ENCODE data around the gene SORBS2. TPM values are rescaled to one million over a fixed set of nuclear protein-coding genes. Genes with fewer than 3 reads are reported as not detected.

SORBS2 gene
- total RNA-seq, 2 donors from 2014 or later: 210 to 218 TPM

- DNase-seq (no peak), ATAC-seq (no peak)
- Histone ChIP-seq H3K27me3 (no peaks in the 10 kb centered on the region), H3K9me3 (no peaks in the 10 kb centered on the region), H3K4me3 (no peak overlapping the region), H3K27ac (peak overlapping the region; percentile 93 to 97 (median 96)), H3K4me1 (peaks cover 78% of the 10 kb centered on the region), H3K36me3 (replicated peaks in 1 of 2; ENCODE audit: insufficient read depth in 1 of 2, low read depth in 2 of 2) (no peaks in the 10 kb centered on the region)
- intact Hi-C loops (cut with DNase I): no loop called here
- no peak for TF ChIP-seq CTCF (IDR thresholded peaks at IDR 0.05)
- TF ChIP-seq POLR2A (IDR thresholded peaks at IDR 0.05): no peak
- 75 to 80% methylated on average over 5 of the region's 5 CpGs for WGBS, 2 donors
Measured at GRCh38 chr4:185819144-185819543, 7.2 kb upstream of the SORBS2 start.

GRCh38 chr4:185817403-185817818 lies 5.4 kb upstream of the SORBS2 start:
- 7 to 24% methylated on average over 8 of the region's 8 CpGs for WGBS, 2 donors
- Histone ChIP-seq H3K4me3 (no peak overlapping the region), H3K36me3 (replicated peaks in 1 of 2; ENCODE audit: insufficient read depth in 1 of 2, low read depth in 2 of 2) (no peaks in the 10 kb centered on the region), H3K27ac (peak overlapping the region; percentile 79 to 97 (median 94)), H3K27me3 (no peaks in the 10 kb centered on the region), H3K9me3 (no peaks in the 10 kb centered on the region), H3K4me1 (peaks cover 72% of the 10 kb centered on the region)
- peak in 2 of 3 donors; percentile 60 to 69 for TF ChIP-seq POLR2A (IDR thresholded peaks at IDR 0.05)
- TF ChIP-seq CTCF (IDR thresholded peaks at IDR 0.05): peak in 1 of 7 experiments; percentile 3
- intact Hi-C loops (cut with DNase I): no loop called here
- ATAC-seq (peak; percentile 73), DNase-seq (peak; percentile 90 to 95 (median 93))

GRCh38 chr4:185813133-185813532 lies 1.1 kb upstream of the SORBS2 start:
- H3K27me3 ChIP-seq: no peaks in the 10 kb centered on the region
- peaks cover 0 to 6% (median 0%) of the 10 kb centered on the region in 3 donors for H3K9me3 ChIP-seq
- H3K36me3 ChIP-seq (replicated peaks in 1 of 2; ENCODE audit: insufficient read depth in 1 of 2, low read depth in 2 of 2): no peaks in the 10 kb centered on the region
- peak overlapping the region in 3 of 4 donors; percentile 63 to 89 (median 78) for H3K27ac ChIP-seq
- ATAC-seq (no peak), DNase-seq (no peak)
- intact Hi-C loops (cut with DNase I): no loop called here
- TF ChIP-seq POLR2A (IDR thresholded peaks at IDR 0.05) (no peak), CTCF (IDR thresholded peaks at IDR 0.05) (no peak)
- no peak overlapping the region for H3K4me3 ChIP-seq
- peaks cover 37% of the 10 kb centered on the region for H3K4me1 ChIP-seq
- 79% methylated on average over 8 of the region's 8 CpGs for WGBS, 2 donors

GRCh38 chr4:185810746-185811508 lies 1.1 kb downstream of the SORBS2 start:
- Histone ChIP-seq H3K27me3 (no peaks in the 10 kb centered on the region), H3K27ac (peak overlapping the region; percentile 78 to 92 (median 88)), H3K4me1 (peaks cover 21% of the 10 kb centered on the region), H3K4me3 (peak overlapping the region; percentile 54 to 57), H3K36me3 (replicated peaks in 1 of 2; ENCODE audit: insufficient read depth in 1 of 2, low read depth in 2 of 2) (no peaks in the 10 kb centered on the region), H3K9me3 (peaks cover 0 to 6% (median 0%) of the 10 kb centered on the region in 3 donors)
- 8% methylated on average over 13 of the region's 13 CpGs for WGBS, 2 donors
- peak; percentile 16 for ATAC-seq
- DNase-seq: no peak
- TF ChIP-seq POLR2A (IDR thresholded peaks at IDR 0.05) (peak in 2 of 3 donors; percentile 19 to 47), CTCF (IDR thresholded peaks at IDR 0.05) (no peak)
- intact Hi-C loops (cut with DNase I): no loop called here
